ENCODE measurements around the gene LLGL1. TPM values are rescaled to one million over a fixed set of nuclear protein-coding genes. Genes with fewer than 3 reads are reported as not detected.

The LLGL1 gene
- polyA plus RNA-seq, 2 of the 4 experiments (the other 2 are of a cell fraction), result 11.2 to 19.3 TPM

DNA sequence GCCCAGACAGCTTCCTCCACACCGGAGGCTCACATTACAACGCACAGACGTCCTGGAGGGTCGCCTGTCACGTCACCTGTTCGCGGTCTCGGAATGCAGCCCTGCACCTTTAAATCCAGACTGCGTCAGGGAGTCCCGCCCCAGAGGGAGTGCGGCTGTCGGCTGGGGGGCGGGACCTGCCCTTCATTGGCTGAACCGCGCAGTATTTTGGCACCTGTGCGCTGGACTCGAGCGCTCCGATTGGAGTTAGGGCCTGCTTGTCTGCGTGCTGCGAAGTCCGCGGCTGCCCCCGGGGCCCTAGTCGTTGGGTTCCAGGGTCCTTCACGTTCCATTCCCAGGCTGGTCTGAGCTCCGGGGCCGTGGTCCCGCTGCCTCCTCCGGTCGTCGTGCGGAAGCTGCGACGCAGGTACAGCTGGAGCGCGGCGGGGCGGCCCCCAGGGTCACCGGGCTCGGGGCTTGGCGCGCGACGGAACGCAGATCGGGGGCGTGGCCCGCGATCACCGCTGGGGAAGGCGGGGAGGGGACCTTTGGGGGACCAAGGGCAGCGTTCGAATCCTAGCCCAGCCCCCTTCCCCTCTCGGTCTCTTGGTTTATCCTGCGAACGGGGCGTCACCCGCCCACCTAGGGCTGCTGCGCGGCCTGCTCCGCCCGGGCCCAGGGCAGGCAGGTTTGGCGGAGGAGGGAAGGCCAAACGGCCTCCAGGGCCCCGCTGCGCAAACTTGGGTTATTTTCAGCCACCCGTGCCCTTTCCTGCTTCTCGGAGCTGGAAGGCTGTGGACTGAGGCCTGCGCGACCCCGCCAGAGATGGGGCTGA is 35.1 kb downstream of the LLGL1 start, which contains the start of gene MIEF2 (continued):
- TF ChIP-seq, protein P1, sequence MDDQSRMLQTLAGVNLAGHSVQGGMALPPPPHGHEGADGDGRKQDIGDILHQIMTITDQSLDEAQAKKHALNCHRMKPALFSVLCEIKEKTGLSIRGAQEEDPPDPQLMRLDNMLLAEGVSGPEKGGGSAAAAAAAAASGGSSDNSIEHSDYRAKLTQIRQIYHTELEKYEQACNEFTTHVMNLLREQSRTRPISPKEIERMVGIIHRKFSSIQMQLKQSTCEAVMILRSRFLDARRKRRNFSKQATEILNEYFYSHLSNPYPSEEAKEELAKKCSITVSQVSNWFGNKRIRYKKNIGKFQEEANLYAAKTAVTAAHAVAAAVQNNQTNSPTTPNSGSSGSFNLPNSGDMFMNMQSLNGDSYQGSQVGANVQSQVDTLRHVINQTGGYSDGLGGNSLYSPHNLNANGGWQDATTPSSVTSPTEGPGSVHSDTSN (IDR thresholded peaks at IDR 0.05), result peak; percentile 97
- TF ChIP-seq MAFK (IDR thresholded peaks at IDR 0.05; ENCODE audit: partially characterized antibody) (no peak), EHMT2 (IDR thresholded peaks at IDR 0.05; ENCODE audit: low read depth) (no peak), HES2 (IDR thresholded peaks at IDR 0.05) (no peak), ZSCAN20 (CRISPR knock-in tag; IDR thresholded peaks at IDR 0.05) (no peak), E2F6 (IDR thresholded peaks at IDR 0.05; ENCODE audit: borderline replicate concordance, low read depth) (peak; percentile 59; the same call in 1 of the 2 replicates)
- TF ChIP-seq, protein P2, sequence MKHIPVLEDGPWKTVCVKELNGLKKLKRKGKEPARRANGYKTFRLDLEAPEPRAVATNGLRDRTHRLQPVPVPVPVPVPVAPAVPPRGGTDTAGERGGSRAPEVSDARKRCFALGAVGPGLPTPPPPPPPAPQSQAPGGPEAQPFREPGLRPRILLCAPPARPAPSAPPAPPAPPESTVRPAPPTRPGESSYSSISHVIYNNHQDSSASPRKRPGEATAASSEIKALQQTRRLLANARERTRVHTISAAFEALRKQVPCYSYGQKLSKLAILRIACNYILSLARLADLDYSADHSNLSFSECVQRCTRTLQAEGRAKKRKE (CRISPR knock-in tag; IDR thresholded peaks at IDR 0.05; ENCODE audit: low read depth), result no peak

GRCh38 chr17:18261146-18261515 is 35.7 kb downstream of the LLGL1 start:
- CTCF ChIA-PET, result interaction anchor here (0.6 to 8.5 kb wide), 5 partner anchors 11 to 1259 kb away, joined by 4 to 59 read pairs (median 6); no protein-coding TSS in a partner anchor
- no peak for TF ChIP-seq FOSL2 (IDR thresholded peaks at IDR 0.05)
- TF ChIP-seq FOSL2 (CRISPR knock-in tag; IDR thresholded peaks at IDR 0.05), result peak; percentile 41; the same call in 1 of the 2 replicates
- TF ChIP-seq MYC (IDR thresholded peaks at IDR 0.05; ENCODE audit: borderline replicate concordance, low read length), result peak; percentile 44; the same call in 1 of the 2 replicates
- no peak for TF ChIP-seq RCOR1 (IDR thresholded peaks at IDR 0.05; ENCODE audit: low read depth, low read length)
- no peak for TF ChIP-seq KDM5A (IDR thresholded peaks at IDR 0.05)
- TF ChIP-seq, protein P2 (CRISPR knock-in tag; IDR thresholded peaks at IDR 0.05; ENCODE audit: low read depth), result no peak
- no peak for TF ChIP-seq EHF (CRISPR knock-in tag; IDR thresholded peaks at IDR 0.05)
- TF ChIP-seq PHF8 (IDR thresholded peaks at IDR 0.05; ENCODE audit: borderline replicate concordance, low read depth), result 0 out of 2 replicates have a peak, but pooled peaks have one; percentile 24
- TF ChIP-seq JUNB (IDR thresholded peaks at IDR 0.05), result no peak
- no peak for TF ChIP-seq ZNF302 (CRISPR knock-in tag; IDR thresholded peaks at IDR 0.05)
- ATAC-seq (peak; percentile 27 to 31; a peak in 5 of 6 replicates), DNase-seq (ENCODE audit: low read depth in 1 of 2, low spot score in 1 of 2) (peak; percentile 64 to 85), FAIRE-seq (no peak)
- Histone ChIP-seq H3K27ac (peak overlapping the region; percentile 84 to 91), H3K4me2 (peak overlapping the region; percentile 94), H3K9me3 (no peaks in the 10 kb centered on the region), H3K4me3 (peak overlapping the region; percentile 76), H3K4me1 (peaks cover 31% of the 10 kb centered on the region)
- POLR2A ChIA-PET, result interaction anchor here (0.6 to 1.2 kb wide), 2 partner anchors 54 to 117 kb away, joined by 3 read pairs; partner anchors contain the start of genes EVPLL, SMCR8 and TOP3A
- 4% methylated on average over 16 of the region's 16 CpGs for WGBS (ENCODE audit: missing lambda C conversion rate)

- ChIA-PET POLR2A (interaction anchor here (0.6 to 1.2 kb wide), 2 partner anchors 53 to 116 kb away, joined by 3 read pairs; partner anchors contain the start of genes EVPLL, SMCR8 and TOP3A), CTCF (interaction anchor here (0.6 to 8.5 kb wide), 4 partner anchors 10 to 1259 kb away, joined by 4 to 59 read pairs (median 14); no protein-coding TSS in a partner anchor)
- Histone ChIP-seq H3K4me3 (peak overlapping the region; percentile 76), H3K4me2 (peak overlapping the region; percentile 94), H3K4me1 (peaks cover 29% of the 10 kb centered on the region), H3K9me3 (no peaks in the 10 kb centered on the region), H3K27ac (peak overlapping the region; percentile 84 to 91; a peak in 4 of 6 replicates)
- 83% methylated on average over 3 of the region's 3 CpGs for WGBS (ENCODE audit: missing lambda C conversion rate)
- FAIRE-seq, result no peak
- DNase-seq (ENCODE audit: low read depth in 1 of 2, low spot score in 1 of 2), result no peak
- no peak for ATAC-seq
- TF ChIP-seq FOXS1 (CRISPR knock-in tag; IDR thresholded peaks at IDR 0.05), result no peak
- TF ChIP-seq TP53 (CRISPR knock-in tag; IDR thresholded peaks at IDR 0.05), result no peak
- TF ChIP-seq E2F6 (IDR thresholded peaks at IDR 0.05; ENCODE audit: borderline replicate concordance, low read depth), result no peak
- TF ChIP-seq, protein P3, sequence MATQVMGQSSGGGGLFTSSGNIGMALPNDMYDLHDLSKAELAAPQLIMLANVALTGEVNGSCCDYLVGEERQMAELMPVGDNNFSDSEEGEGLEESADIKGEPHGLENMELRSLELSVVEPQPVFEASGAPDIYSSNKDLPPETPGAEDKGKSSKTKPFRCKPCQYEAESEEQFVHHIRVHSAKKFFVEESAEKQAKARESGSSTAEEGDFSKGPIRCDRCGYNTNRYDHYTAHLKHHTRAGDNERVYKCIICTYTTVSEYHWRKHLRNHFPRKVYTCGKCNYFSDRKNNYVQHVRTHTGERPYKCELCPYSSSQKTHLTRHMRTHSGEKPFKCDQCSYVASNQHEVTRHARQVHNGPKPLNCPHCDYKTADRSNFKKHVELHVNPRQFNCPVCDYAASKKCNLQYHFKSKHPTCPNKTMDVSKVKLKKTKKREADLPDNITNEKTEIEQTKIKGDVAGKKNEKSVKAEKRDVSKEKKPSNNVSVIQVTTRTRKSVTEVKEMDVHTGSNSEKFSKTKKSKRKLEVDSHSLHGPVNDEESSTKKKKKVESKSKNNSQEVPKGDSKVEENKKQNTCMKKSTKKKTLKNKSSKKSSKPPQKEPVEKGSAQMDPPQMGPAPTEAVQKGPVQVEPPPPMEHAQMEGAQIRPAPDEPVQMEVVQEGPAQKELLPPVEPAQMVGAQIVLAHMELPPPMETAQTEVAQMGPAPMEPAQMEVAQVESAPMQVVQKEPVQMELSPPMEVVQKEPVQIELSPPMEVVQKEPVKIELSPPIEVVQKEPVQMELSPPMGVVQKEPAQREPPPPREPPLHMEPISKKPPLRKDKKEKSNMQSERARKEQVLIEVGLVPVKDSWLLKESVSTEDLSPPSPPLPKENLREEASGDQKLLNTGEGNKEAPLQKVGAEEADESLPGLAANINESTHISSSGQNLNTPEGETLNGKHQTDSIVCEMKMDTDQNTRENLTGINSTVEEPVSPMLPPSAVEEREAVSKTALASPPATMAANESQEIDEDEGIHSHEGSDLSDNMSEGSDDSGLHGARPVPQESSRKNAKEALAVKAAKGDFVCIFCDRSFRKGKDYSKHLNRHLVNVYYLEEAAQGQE (IDR thresholded peaks at IDR 0.05), result no peak
- no peak for TF ChIP-seq FOSB (CRISPR knock-in tag; IDR thresholded peaks at IDR 0.05)
- TF ChIP-seq JUNB (IDR thresholded peaks at IDR 0.05), result no peak
- no peak for TF ChIP-seq HMGXB4 (CRISPR knock-in tag; IDR thresholded peaks at IDR 0.05; ENCODE audit: borderline replicate concordance)
- TF ChIP-seq KDM1A (IDR thresholded peaks at IDR 0.05; ENCODE audit: low read depth), result no peak
Measured at GRCh38 chr17:18261659-18262058, 36.2 kb downstream of the LLGL1 start.

Data from A549 (cell line).